AG20443 (cell line): ENCODE results near the gene CCT6B.
"Not testable (repeated sequence)": the region's sequence is repeated elsewhere in the genome, so short reads cannot be mapped to it uniquely, and the experiment has no call there.

Experiments
- DNase-seq: peaks from one replicate; pipeline ENCODE4 v3.0.0; 2012; ENCODE audit warnings: low spot score, mixed read lengths

The CCT6B gene

DNA sequence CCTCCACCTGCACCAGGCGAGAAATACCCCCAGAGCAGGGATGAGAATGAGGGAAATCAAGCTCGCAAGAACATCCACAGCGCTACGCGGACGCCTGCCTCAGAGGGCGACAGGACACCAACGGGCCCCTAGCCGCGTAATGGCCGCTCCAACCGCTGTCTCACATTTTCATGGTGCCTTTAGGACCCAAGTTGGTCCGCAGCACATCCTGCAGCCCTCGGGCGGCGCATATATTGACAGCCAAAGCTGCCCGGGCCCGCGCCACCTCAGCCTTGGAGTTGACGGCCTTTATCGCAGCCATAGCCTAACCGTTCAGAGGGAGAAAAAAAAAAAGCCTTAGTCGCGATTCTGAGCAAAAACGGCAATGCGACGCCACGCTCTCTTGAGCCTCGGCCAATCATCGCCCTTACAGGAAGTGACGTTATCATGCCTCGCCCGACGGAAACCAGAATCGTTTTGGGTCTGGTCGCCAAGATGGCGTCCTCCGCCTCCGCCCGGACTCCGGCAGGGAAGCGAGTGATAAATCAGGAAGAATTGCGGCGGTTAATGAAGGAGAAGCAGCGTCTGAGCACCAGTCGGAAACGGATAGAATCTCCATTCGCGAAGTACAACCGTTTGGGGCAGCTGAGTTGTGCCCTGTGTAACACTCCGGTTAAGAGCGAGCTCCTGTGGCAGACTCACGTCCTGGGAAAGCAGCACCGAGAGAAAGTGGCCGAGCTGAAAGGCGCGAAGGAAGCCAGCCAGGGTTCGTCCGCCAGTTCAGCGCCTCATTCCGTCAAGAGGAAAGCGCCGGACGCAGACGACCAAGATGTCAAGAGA lies at the start of gene CCT6B, which contains the start of gene ZNF830:
Gene CCT6B (minus strand): TSS at position 368 of the 819 bp plus-strand sequence. CDS start 67 bp downstream, at position 301.
Gene ZNF830 (plus strand): TSS at position 448 of the 819 bp plus-strand sequence. CDS start 27 bp downstream, at position 475.
- DNase-seq = peak; percentile 97

DNA sequence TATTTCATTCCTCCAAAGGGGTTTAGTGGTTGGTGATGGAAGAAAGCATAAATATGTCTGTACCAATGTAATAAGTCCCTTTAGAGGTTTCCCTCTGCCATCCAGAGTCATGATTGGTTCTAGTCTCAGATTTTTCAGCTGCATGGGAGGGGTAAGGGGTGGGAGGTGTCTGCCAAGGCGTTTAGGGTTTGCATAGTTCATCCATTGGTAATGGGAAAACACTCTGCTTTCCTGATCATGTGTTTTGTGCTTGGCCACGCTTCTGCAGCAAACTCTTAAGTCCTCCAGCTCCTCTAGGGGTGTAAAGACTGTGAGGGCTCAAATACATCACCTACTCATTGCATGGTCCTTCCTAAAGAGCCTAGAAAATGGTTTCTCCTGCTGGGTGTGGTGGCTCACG lies 48.8 kb upstream of the CCT6B start:
- peak; percentile 27 for DNase-seq

GRCh38 chr17:35006961-35007360 lies 45.7 kb upstream of the CCT6B start:
- DNase-seq = no peak

- DNase-seq = no peak
These were observed 45.1 kb upstream of the CCT6B start for GRCh38 chr17:35006345-35006744.

- no peak for DNase-seq
These were observed 42.5 kb upstream of the CCT6B start for GRCh38 chr17:35003778-35004177.

DNA sequence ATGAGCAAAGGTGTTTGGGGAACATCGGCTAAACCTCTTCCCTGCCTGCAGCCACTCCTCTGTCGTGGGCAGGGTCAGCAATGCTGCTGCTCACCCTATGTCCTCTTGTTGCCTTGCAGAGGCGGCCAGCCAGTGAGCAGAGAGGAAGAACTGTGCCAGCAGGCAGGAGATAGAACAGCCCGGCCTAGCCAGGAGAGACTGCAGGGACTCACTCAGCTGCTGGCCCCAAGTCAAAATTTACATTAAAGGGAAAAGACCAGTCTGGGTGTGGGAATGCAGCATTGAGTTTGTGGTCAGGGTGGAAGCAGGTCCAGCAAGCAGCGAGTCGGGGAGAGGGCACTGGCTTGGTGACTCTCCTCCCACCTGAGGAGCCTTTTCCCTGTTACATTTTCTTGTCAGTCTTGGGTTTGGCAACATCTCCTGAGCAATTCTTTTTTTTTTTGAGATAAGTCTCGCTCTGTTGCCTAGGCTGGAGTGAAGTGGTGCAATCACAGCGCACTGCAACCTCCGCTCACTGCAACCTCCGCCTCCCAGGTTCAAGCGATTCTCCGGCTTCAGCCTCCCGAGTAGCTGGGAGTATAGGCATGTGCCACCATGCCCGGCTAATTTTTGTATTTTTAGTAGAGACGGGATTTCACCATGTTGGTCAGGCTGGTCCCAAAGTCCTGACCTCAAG lies 41.8 kb upstream of the CCT6B start:
- DNase-seq = no peak

GRCh38 chr17:35001549-35001948 lies 40.3 kb upstream of the CCT6B start:
- no peak for DNase-seq

DNA sequence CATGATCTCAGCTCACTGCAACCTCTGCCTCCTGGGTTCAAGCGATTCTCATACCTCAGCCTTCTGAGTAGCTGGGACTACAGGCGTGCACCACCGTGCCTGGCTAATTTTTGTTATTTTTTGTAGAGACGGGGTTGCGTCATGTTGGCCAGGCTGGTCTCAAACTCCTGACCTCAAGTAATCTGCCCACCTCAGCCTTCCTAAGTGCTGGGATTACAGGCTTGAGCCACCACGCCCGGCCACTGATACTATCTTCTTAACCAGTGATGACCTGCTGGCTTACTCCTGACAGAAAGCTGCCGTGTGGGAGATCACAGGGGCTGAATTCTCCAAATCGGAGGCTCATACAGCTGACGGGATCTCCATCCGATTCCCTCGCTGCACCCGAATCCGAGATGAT lies 39.7 kb upstream of the CCT6B start:
- not testable (repeated sequence) for DNase-seq

DNA sequence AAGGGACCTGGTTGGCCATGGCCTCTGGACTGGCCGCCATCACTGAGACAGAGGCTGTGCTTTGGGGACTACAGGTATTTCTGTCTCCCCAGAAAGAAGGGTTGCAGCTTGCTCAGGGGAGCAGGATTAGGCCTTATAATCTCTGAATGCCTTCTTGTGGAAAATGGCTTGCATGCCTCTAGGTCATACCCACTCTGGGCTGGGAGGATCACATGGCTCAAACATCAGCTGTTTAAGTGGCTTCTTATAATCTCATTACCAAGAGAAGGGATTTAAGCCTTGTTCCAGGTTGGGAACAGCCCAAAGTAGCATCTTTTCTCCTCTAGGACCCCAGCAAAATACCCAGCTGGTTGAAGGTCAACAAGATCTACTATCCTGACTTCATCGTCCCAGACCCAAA lies 38.2 kb upstream of the CCT6B start:
- no peak for DNase-seq

DNA sequence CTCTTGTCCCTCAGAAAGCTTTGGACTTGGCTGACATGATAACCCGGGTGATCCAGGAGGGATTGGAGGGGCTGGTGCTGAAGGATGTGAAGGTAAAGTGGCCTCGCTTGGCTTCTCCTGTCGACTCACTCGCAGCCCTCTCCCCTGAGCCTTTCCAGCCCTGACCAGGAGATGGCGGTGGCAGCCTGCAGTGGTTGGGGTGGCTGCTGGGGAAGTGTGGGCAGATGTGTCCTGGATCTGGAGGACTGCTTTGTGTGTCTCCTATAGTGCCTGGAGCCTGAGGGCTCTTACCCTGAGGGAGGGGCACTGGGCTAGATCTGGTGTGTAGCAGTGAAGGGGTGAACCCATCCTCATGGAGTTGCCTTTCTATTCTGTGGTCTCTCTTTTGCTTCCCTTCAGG lies 36.9 kb upstream of the CCT6B start:
- peak; percentile 95 for DNase-seq

GRCh38 chr17:34997355-34997862 lies 36.1 kb upstream of the CCT6B start:
- no peak for DNase-seq

- DNase-seq = no peak
These were observed 35.4 kb upstream of the CCT6B start for GRCh38 chr17:34996422-34997285.

GRCh38 chr17:34993031-34993430 lies 31.8 kb upstream of the CCT6B start:
- DNase-seq = no peak

DNA sequence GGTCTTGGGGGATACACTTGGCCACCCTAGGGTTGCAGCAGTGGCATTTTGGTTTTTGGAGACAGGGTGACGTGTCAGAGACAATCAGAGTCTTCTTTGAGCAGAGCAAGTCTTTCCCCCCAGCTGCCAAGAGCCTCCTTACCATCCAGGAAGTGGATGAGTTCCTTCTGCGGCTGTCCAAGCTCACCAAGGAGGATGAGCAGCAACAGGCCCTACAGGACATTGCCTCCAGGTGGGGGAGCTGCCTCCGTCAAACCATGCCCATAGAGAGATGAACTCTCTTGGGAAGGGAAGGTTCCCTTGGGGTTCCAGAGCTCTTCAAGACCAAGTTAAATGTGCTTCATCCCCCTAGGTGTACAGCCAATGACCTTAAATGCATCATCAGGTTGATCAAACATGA lies 30.3 kb upstream of the CCT6B start:
- DNase-seq = no peak

DNA sequence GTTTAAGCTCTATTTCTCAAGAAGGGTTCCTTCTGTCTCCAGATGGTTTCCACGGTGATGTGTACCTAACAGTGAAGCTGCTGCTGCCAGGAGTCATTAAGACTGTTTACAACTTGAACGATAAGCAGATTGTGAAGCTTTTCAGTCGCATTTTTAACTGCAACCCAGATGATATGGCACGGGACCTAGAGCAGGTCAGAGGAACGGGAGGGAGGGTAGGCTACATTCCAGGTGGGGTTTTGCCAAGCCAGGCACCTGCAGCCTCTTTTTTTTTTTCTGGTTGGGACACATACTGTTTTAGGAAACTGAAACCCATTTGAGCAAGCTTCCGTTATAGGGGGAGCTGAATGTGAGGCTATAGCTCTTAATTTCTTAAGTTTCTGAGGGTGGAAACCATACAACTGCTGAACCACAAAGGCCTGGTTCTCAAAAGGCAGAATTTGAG lies 29.7 kb upstream of the CCT6B start:
- no peak for DNase-seq

DNA sequence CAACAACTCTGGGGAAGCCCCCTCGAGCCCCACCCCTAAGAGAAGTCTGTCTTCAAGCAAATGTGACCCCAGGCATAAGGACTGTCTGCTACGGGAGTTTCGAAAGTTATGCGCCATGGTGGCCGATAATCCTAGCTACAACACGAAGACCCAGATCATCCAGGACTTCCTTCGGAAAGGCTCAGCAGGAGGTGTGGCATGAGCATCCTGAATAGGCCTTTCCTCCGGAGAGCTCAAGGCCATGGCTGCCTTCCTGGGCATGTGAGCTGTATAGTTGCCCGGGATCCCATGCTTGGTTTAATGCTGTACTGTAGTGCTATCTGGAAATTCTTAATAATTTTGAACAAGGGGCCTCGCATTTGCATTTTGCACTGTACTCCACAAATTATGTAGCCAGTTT lies 28.2 kb upstream of the CCT6B start:
- DNase-seq = no peak

- DNase-seq = no peak
These were observed 27.4 kb upstream of the CCT6B start for GRCh38 chr17:34988644-34989043.

- DNase-seq = no peak
These were observed 26.0 kb upstream of the CCT6B start for GRCh38 chr17:34987232-34987631.

- peak; percentile 19 for DNase-seq
These were observed 20.4 kb upstream of the CCT6B start for GRCh38 chr17:34981538-34982241.

DNA sequence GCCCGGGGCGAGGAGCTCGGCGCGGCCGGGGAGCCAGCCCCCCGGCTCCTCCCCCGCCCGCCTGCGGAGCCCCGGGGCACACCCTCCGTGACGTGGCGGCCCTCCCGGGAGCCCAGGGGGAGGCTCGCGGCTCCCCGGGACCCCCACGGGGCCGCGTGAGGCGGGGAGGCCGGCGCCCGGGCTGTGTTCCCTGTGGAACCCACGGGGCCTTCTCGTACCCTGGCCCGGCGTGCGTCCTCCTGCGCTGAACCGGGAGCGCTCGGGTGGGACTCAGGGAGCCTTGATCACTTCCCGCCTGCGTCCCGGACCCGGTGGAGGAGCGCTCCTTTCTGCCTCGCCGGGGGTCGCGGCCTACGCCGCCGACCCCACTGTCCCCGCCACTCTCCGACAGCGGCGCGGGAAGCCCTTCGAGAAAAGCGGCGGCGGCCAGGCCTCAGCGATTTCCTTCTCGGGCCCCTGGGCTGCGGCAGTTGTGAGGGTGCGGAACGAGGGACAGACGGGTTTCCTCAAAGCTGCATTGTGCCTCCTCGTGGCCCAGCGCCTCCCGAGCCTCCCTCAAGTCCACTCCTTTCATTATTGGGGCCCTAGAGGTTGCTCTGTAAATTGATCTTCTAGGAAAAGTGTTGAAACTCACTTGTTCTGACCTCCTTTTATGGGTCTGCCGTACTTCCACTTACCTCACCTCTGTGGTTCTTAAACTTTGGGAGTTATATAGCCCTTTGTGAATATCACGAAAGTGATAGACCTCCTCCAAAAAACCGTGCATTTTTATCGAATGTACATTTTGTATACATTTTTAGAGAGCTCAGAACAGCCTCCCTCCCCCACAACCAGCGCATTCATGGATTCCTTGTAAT lies 19.6 kb upstream of the CCT6B start:
- DNase-seq = peak; percentile 96

GRCh38 chr17:34980353-34980680 lies 19.1 kb upstream of the CCT6B start, which contains the start of gene LIG3:
Gene LIG3 (plus strand): TSS chr17:34980512. CDS start chr17:34983006, 2,494 bp downstream.
- peak; percentile 99 for DNase-seq
